GM21381 (cell line): ENCODE results near the gene ZNF775.

ENCODE experiments used
- ATAC-seq: cut with Tn5 transposase; IDR thresholded peaks from one replicate; pipeline ENCODE4 v1.9.1; 2021; ENCODE audit warnings: mild to moderate bottlenecking, moderate library complexity; ENCODE audit not compliant: unreplicated experiment

ZNF775 gene

GRCh38 chr7:150368884-150369747 lies 10.0 kb upstream of the ZNF775 start:
- peak; percentile 38 for ATAC-seq

DNA sequence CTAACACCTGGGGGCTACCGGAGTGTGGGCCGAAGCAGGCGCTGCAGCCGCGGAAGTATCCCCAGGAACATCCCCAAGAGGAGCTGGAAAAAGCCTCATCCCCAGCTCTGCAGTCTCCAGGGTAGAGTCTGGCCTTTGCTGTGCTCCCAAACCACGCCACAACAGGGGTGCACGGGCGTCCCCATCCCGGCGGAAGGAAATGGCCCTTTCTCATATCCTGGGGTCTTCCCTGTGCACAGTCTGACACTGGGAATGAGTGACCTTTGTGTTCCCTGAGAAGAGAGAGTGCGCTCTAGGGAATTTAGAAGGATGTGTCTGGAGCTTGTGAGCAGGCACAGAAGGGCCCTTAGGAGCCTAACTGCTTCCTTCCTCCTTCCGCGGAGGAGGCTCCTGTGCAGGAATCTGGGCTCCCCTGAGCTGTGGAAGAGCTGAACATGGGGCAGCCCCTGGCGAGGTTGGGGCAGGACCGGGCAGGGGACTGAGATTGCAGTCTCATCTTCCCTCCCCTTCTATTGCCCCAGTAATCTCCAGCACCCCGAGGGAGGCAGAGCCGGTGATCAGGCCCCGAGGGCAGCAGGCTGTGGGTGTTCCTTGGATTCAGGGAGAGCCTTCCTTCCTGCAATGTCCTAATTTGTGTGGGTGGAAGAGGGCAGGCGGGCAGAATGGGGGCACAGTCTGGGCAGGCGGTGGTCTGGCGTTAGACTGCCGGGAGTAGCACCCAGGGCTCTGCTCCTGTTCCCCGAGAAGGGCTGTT lies 9.2 kb upstream of the ZNF775 start:
- ATAC-seq, result no peak

GRCh38 chr7:150370612-150371071 lies 8.5 kb upstream of the ZNF775 start:
- no peak for ATAC-seq

DNA sequence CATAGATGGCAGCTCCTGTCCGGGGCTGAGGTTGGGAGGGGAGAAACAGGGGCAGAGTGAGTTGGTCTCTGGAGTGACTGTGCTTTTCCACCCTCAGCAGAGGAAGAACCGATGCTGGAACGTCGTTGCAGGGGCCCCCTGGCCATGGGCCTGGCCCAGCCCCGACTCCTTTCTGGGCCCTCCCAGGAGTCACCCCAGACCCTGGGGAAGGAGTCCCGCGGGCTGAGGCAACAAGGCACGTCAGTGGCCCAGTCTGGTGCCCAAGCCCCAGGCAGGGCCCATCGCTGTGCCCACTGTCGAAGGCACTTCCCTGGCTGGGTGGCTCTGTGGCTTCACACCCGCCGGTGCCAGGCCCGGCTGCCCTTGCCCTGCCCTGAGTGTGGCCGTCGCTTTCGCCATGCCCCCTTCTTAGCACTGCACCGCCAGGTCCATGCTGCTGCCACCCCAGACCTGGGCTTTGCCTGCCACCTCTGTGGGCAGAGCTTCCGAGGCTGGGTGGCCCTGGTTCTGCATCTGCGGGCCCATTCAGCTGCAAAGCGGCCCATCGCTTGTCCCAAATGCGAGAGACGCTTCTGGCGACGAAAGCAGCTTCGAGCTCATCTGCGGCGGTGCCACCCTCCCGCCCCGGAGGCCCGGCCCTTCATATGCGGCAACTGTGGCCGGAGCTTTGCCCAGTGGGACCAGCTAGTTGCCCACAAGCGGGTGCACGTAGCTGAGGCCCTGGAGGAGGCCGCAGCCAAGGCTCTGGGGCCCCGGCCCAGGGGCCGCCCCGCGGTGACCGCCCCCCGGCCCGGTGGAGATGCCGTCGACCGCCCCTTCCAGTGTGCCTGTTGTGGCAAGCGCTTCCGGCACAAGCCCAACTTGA lies 7.8 kb upstream of the ZNF775 start:
- no peak for ATAC-seq

- no peak for ATAC-seq
Observed at GRCh38 chr7:150371996-150372270, 7.2 kb upstream of the ZNF775 start.

- ATAC-seq, result no peak
Observed at GRCh38 chr7:150372271-150373048, 6.7 kb upstream of the ZNF775 start.

DNA sequence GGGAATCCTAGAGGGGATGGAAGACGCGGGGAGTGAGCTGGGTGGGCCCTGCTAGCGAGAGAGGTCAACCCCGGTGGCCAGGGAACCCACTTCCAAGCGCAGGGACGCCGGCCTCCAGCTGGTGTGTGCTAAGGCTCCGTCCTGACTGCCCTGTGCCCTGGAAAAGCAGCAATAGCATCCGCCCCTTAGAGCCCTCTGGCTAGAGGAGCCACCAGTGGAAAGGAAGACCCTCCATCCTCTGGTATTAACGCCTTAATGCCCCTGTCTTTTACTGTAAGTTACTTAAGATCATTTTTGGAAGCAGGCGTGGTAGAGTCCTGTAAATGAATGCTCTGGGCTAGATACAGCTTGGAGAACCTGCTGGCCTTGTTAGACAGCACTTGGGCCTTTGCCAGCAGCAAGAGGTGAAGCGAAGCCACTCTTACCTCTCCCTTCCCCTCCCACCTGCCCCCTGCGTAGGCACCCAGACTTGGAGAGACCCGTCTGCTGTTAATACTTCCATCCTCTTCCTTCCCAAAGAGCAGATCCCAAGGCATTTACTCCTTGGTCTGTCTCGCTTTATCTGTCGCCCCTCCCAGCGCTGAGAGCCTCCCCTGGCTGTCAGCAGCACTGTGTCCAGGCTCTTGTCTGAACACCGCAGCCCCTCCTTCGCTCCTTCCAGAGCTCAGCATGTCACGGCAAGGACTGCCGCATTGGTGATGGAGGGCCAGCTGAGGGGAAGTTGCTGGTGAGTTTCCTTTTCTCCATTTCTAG lies 5.9 kb upstream of the ZNF775 start:
- ATAC-seq, result no peak

- no peak for ATAC-seq
Observed at GRCh38 chr7:150374026-150374425, 5.1 kb upstream of the ZNF775 start.

DNA sequence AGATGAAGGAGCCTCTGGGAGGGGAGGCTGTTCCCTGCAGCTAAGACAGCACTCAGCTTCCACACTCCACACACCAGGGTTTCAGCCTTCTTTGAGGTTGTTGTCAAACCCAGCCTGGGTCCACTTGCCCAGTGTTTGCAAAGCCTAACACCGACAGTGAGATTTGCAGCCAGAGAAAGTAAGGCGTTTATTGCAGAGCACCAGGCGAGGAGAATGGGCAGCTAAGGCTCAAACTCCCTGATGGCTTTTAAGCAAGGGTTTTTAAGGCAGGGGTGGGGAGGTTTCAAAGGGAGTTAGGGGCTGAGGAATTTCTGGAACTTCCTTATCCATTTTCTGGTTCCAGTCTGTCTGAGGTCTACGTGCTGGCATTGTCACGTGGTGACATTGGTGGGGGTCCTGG lies 4.7 kb upstream of the ZNF775 start:
- ATAC-seq, result no peak

GRCh38 chr7:150375662-150376521 lies 3.2 kb upstream of the ZNF775 start:
- ATAC-seq, result peak; percentile 15

DNA sequence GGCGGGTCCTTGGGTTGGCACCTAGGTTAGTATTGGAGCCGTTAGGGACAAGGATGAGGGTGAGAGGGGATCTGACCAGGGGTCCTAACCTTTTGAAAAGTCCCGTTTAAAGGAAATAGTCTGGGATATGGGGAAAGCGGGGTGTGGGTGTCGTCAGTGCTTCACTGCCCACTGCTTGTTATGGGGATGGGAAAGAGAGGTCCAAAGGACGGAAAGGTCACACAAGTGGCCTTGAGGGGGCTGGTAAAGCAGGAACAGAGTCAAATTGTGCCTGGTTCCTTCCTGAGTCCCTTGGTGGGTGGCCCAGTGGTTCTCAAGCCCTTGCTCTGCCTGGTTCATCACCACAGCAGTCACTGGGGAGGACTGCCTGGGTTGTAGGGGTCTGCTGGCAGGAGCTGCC lies 2.6 kb upstream of the ZNF775 start:
- ATAC-seq, result no peak

- no peak for ATAC-seq
Observed at GRCh38 chr7:150377196-150377595, 1.9 kb upstream of the ZNF775 start.

DNA sequence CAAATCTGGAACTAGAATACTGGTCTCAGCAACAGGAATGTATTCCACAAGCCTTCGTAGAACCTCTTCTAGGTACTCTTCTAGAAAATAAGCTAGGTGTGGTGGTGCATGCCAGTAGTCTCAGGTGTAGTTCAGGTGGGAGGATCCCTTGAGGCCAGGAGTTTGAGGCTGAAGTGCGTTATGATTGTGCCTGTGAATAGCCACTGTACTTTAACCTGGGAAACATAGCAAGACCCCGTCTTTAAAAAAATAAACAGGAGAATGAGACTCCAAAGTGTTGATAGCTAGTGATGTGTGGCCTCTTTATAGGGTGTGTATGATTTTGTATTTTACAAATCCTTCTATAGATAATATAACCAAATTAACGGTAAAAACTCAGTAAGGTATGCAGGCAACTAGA lies 1.5 kb upstream of the ZNF775 start:
- no peak for ATAC-seq

- no peak for ATAC-seq
Observed at GRCh38 chr7:150378115-150378852, 846 bp upstream of the ZNF775 start.

- peak; percentile 8 for ATAC-seq
Observed at GRCh38 chr7:150379441-150380379, 580 bp downstream of the ZNF775 start.

- ATAC-seq, result no peak
Observed at GRCh38 chr7:150380463-150380862, 1.3 kb downstream of the ZNF775 start.

DNA sequence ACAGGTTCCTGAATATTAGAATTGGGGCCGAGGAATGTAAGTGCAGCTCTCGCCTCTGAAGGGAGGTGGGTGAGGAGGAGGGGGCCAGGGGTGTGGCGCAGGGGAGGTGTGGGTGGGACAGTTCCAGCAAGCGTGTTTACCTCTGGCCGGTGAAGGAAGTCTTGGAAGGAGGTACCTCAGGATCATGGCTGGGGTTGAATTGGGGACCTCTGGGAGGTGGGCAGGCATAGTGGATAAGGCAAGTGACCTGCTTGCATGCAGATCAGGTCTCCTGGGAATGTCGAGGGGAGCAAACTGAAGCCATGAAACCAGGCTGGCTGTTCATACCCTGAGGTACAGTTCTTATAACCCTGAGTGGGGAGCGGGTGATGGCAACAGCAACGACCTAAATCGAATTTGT lies 2.0 kb downstream of the ZNF775 start:
- ATAC-seq, result no peak
